ENCODE data around the gene IRF7. TPM values are rescaled to one million over a fixed set of nuclear protein-coding genes. Genes with fewer than 3 reads are reported as not detected.

The IRF7 gene
- total RNA-seq, 4 donors from 2014 or later, result 33.7 to 40.9 (median 36.6) TPM

- H3K4me3 ChIP-seq (ENCODE audit: low read depth, poor library complexity, severe bottlenecking), result no peak overlapping the region
- TF ChIP-seq POLR2A (IDR thresholded peaks at IDR 0.05) (no peak), CTCF (IDR thresholded peaks at IDR 0.05) (no peak)
- 60 to 61% methylated on average over 27 of the region's 28 CpGs for WGBS, 2 donors
- intact Hi-C loops (cut with DNase I; ENCODE audit: low total_unique reads), result no loop called here
- DNase-seq (ENCODE audit: low spot score in 2 of 2), result no peak
Measured at GRCh38 chr11:638631-639331, 23.0 kb upstream of the IRF7 start.

DNA sequence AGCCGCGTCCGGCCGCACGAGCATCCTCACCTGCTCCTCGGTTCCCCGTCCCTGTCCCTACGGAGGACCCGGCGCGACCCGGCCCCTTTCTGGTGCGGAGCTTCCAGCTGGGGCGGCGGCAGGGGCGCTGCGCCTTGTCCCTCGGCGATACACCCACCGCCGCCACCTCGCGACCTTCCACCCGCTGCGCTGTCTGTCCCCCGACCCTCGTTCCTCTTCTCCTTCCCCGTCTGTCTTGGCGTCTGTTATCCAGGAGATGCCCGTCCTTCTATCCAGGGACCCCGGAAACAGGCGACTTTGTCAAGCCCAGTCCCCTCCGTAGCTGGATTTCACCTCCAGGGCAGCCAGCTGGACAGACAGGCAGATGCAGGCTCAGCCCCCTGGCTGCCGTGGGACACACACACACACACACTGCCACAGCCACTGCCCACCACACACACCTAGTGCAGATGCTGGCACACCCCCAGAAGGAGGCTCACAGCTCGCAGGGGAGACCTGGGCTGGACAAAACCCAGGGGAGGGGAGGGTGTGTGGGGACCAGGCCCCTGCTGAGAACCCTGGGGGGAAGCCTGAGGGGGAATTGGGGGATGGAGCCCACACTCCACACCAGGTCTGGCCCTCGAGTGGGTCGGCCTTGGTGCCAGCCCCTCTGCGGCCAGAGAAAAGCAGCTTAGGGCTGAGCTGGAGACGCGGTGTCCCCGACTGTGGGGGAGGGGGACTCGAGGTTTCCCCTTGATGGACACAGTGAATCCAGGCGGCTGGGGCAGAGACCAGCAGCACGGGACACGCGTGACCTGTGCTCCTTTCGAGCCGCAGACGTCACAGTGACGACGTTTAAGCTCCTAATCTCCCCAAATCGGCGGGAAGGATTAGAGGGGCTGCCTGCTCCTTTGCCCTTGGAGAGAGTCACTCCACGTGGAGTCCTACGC, 22.1 kb upstream of the IRF7 start:
- H3K4me3 ChIP-seq (ENCODE audit: low read depth, poor library complexity, severe bottlenecking), result no peak overlapping the region
- no peak for TF ChIP-seq CTCF (IDR thresholded peaks at IDR 0.05)
- no peak for TF ChIP-seq POLR2A (IDR thresholded peaks at IDR 0.05)
- DNase-seq (ENCODE audit: low spot score in 2 of 2), result no peak
- 45 to 48% methylated on average over 54 to 55 of the region's 55 CpGs for WGBS, 2 donors
- intact Hi-C loops (cut with DNase I; ENCODE audit: low total_unique reads), result no loop called here

GRCh38 chr11:637333-637592, 21.5 kb upstream of the IRF7 start:
- TF ChIP-seq POLR2A (IDR thresholded peaks at IDR 0.05) (no peak), CTCF (IDR thresholded peaks at IDR 0.05) (no peak)
- intact Hi-C loops (cut with DNase I; ENCODE audit: low total_unique reads), result no loop called here

DNA sequence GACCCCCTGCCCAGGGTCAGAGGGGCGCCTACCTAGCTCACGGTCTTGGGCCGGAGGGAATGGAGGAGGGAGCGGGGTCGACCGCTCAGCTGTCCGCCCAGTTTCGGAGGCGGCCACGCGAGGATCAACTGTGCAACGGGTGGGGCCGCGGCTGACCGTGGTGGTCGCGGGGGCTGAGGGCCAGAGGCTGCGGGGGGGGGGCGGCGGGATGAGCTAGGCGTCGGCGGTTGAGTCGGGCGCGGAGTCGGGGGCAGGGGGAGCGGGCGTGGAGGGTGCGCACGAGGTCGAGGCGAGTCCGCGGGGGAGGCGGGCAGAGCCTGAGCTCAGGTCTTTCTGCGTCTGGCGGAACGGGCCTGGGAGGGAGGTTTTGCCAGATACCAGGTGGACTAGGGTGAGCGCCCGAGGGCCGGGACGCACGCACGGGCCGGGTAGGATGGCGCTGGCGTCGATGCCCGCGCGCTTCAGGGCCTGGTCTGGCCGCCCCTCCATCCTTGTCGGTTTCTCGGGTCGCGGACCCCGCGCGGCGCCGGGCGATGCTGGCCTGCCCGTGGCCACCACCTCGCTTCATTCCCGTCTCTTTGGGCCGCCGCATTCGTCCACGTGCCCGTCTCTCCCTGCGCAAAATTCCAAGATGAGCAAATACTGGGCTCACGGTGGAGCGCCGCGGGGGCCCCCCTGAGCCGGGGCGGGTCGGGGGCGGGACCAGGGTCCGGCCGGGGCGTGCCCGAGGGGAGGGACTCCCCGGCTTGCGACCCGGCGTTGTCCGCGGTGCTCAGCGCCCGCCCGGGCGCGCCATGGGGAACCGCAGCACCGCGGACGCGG, 21.0 kb upstream of the IRF7 start, which contains the start of gene DRD4:
DRD4 (plus strand) TSS at position 759 of the 822 bp plus-strand sequence; CDS start at position 795, 36 bp downstream.
- intact Hi-C loops (cut with DNase I; ENCODE audit: low total_unique reads), result no loop called here
- DNase-seq (ENCODE audit: low spot score in 2 of 2), result no peak
- H3K4me3 ChIP-seq (ENCODE audit: low read depth, poor library complexity, severe bottlenecking), result no peak within 1 kb of the TSS
- no peak for TF ChIP-seq POLR2A (IDR thresholded peaks at IDR 0.05)
- no peak for TF ChIP-seq CTCF (IDR thresholded peaks at IDR 0.05)
- whole genome bisulfite sequencing, 2 donors, result 17 to 42% methylated on average over 32 to 69 of the region's 100 CpGs

More at GRCh38 chr11:637333-637592, 21.5 kb upstream of the IRF7 start:
- 8 to 11% methylated on average over 11 to 16 of the region's 34 CpGs for WGBS, 2 donors
- DNase-seq (ENCODE audit: low spot score in 2 of 2), result no peak
- H3K4me3 ChIP-seq (ENCODE audit: low read depth, poor library complexity, severe bottlenecking), result no peak overlapping the region

DNA sequence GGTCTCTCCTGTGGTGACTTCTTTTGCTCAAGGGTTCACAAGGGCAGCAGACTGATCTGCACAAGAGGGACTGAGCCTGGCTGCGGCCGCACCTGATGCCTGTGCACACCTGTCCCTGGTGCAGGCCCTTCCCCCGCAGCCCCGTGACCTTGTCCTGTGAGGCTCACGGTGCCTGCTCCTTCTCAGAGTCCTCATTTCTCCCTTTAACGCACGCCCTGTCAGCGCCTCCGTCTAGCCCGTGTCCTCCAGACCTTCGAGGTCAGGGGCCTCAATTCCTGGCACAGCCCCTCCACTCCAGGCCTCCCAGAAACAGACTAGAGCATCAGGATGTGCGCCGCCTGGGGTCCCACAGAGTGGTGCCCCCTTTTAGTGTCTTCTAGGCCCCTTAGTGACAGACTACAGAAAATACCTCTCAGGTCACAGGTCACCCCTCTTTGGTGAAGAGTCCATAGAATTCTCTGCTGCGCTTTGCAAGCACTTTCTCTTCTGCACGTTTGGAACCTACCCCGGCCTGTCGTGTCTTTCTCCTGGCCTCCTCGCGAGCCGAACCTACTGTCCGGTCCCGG, 20.3 kb upstream of the IRF7 start:
- WGBS, 2 donors, result 75 to 77% methylated on average over 22 of the region's 22 CpGs
- no peak for TF ChIP-seq CTCF (IDR thresholded peaks at IDR 0.05)
- no peak for TF ChIP-seq POLR2A (IDR thresholded peaks at IDR 0.05)
- DNase-seq (ENCODE audit: low spot score in 2 of 2), result no peak
- intact Hi-C loops (cut with DNase I; ENCODE audit: low total_unique reads), result no loop called here
- no peak overlapping the region for H3K4me3 ChIP-seq (ENCODE audit: low read depth, poor library complexity, severe bottlenecking)

All from lower leg skin (tissue), 4 donors.